Measurements from ENCODE around the gene DEFB129.

DNA sequence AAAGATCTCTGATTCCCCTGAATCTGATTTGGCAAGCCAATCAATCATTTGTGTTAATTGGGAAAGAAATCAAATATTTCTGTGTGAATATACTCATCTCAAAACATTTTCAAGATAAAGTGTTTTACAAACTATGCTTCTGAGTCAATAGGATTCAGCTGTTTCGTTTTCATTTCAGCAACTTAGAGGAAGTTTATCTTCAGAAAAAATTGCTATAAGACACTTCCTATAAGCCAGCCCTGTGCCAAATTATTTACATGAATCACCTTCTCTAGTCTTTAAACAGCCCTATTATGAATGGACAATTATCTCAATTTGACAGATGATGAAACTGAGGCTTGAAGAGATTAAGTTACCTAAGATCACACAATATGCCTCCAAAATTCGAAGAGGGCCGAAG, 10.9 kb downstream of the DEFB129 start:
- TF ChIP-seq GRHL2 (CRISPR knock-in tag; IDR thresholded peaks at IDR 0.05; ENCODE audit: insufficient replicate concordance, severe bottlenecking) (no peak), JUN (CRISPR knock-in tag; IDR thresholded peaks at IDR 0.05) (no peak), FOXK1 (CRISPR knock-in tag; IDR thresholded peaks at IDR 0.05) (no peak), SMAD4 (CRISPR knock-in tag; IDR thresholded peaks at IDR 0.05) (no peak), TP53 (CRISPR knock-in tag; IDR thresholded peaks at IDR 0.05) (no peak)
- TF ChIP-seq, protein P1, sequence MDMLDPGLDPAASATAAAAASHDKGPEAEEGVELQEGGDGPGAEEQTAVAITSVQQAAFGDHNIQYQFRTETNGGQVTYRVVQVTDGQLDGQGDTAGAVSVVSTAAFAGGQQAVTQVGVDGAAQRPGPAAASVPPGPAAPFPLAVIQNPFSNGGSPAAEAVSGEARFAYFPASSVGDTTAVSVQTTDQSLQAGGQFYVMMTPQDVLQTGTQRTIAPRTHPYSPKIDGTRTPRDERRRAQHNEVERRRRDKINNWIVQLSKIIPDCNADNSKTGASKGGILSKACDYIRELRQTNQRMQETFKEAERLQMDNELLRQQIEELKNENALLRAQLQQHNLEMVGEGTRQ (CRISPR knock-in tag; IDR thresholded peaks at IDR 0.05), result no peak
- TF ChIP-seq, protein P2, sequence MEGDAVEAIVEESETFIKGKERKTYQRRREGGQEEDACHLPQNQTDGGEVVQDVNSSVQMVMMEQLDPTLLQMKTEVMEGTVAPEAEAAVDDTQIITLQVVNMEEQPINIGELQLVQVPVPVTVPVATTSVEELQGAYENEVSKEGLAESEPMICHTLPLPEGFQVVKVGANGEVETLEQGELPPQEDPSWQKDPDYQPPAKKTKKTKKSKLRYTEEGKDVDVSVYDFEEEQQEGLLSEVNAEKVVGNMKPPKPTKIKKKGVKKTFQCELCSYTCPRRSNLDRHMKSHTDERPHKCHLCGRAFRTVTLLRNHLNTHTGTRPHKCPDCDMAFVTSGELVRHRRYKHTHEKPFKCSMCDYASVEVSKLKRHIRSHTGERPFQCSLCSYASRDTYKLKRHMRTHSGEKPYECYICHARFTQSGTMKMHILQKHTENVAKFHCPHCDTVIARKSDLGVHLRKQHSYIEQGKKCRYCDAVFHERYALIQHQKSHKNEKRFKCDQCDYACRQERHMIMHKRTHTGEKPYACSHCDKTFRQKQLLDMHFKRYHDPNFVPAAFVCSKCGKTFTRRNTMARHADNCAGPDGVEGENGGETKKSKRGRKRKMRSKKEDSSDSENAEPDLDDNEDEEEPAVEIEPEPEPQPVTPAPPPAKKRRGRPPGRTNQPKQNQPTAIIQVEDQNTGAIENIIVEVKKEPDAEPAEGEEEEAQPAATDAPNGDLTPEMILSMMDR (IDR thresholded peaks at IDR 0.05), result no peak
- TF ChIP-seq, protein P3, sequence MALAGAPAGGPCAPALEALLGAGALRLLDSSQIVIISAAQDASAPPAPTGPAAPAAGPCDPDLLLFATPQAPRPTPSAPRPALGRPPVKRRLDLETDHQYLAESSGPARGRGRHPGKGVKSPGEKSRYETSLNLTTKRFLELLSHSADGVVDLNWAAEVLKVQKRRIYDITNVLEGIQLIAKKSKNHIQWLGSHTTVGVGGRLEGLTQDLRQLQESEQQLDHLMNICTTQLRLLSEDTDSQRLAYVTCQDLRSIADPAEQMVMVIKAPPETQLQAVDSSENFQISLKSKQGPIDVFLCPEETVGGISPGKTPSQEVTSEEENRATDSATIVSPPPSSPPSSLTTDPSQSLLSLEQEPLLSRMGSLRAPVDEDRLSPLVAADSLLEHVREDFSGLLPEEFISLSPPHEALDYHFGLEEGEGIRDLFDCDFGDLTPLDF (CRISPR knock-in tag; IDR thresholded peaks at IDR 0.05), result no peak

Measured in WTC11 (cell line).